Common myeloid progenitor, CD34-positive (primary cell): ENCODE measurements around the gene TMEM237. TPM values are rescaled to one million over a fixed set of nuclear protein-coding genes. Genes with fewer than 3 reads are reported as not detected.

Experiments used
- CTCF ChIA-PET: fragments of 350-600 bp; sonication (Branson Sonifier 250); formaldehyde crosslinking; loops from one replicate; lab custom pipeline; 2021; ENCODE audit warnings: antibody characterized with exemption; lab: Charles Lee
- POLR2A ChIA-PET: fragments of 350-600 bp; sonication (Branson Sonifier 250); formaldehyde crosslinking; loops from one replicate; lab custom pipeline; 2021; ENCODE audit warnings: antibody characterized with exemption; lab: Charles Lee
- DNase-seq, 3 donors: peaks; one replicate each; pipeline versions ENCODE4 v3.0.0 to v3.0.0-alpha.2; 2013
- H3K27ac ChIP-seq, 2 experiments: 1 replicate in 1 of 2; 2 replicates in 1 of 2; pipeline ENCODE4 v1.7.0; 2013; ENCODE audit warnings: inconsistent platforms in 2 of 2, low read length in 2 of 2, mild to moderate bottlenecking in 2 of 2, low read depth in 1 of 2, moderate library complexity in 1 of 2; ENCODE audit not compliant: severe bottlenecking in 2 of 2, insufficient read depth in 1 of 2, poor library complexity in 1 of 2
- H3K27me3 ChIP-seq, 5 experiments: replicated peaks in 2 of 5; 1 replicate in 3 of 5; 2 replicates in 2 of 5; pipeline versions ENCODE4 v1.6.1 to v1.7.0; 2013; ENCODE audit warnings: low read length in 4 of 5, mild to moderate bottlenecking in 2 of 5, moderate library complexity in 2 of 5, inconsistent platforms in 1 of 5; ENCODE audit not compliant: insufficient read depth in 5 of 5, control insufficient read depth in 4 of 5
- H3K36me3 ChIP-seq, 4 experiments: 1 replicate in 2 of 4; 2 replicates in 2 of 4; pipeline versions ENCODE4 v1.6.1 to v1.7.0; 2013; ENCODE audit warnings: low read length in 3 of 4, control low read depth in 1 of 4, mild to moderate bottlenecking in 1 of 4; ENCODE audit not compliant: control insufficient read depth in 4 of 4, insufficient read depth in 4 of 4
- H3K4me1 ChIP-seq, 4 experiments: 1 replicate in 3 of 4; 2 replicates in 1 of 4; pipeline versions ENCODE4 v1.6.1 to v1.7.1; 2013; ENCODE audit warnings: low read length in 3 of 4, mild to moderate bottlenecking in 3 of 4, control low read depth in 1 of 4, inconsistent platforms in 1 of 4, moderate library complexity in 1 of 4; ENCODE audit not compliant: control insufficient read depth in 4 of 4, insufficient read depth in 4 of 4; ENCODE audit errors: control extremely low read depth in 1 of 4
- H3K4me3 ChIP-seq, 7 experiments: 1 replicate in 4 of 7; 2 replicates in 3 of 7; pipeline versions ENCODE4 v1.5.1 to v1.7.0; 2013; ENCODE audit warnings: mild to moderate bottlenecking in 7 of 7, low read length in 6 of 7, moderate library complexity in 6 of 7, inconsistent platforms in 2 of 7, low read depth in 2 of 7, control low read depth in 1 of 7; ENCODE audit not compliant: insufficient read depth in 4 of 7, control insufficient read depth in 1 of 7; ENCODE audit errors: extremely low read depth in 1 of 7
- H3K9me3 ChIP-seq, 5 experiments: 1 replicate in 4 of 5; 2 replicates in 1 of 5; pipeline versions ENCODE4 v1.6.1 to v1.7.1; 2013; ENCODE audit warnings: low read length in 4 of 5, mild to moderate bottlenecking in 2 of 5, inconsistent platforms in 1 of 5, low read depth in 1 of 5, moderate library complexity in 1 of 5; ENCODE audit not compliant: control insufficient read depth in 4 of 5, insufficient read depth in 2 of 5; ENCODE audit errors: control extremely low read depth in 1 of 5
- WGBS: methylation state at CpG from one replicate; pipeline ENCODE4 v1.1.5; 2013; ENCODE audit not compliant: insufficient coverage; 5-methylcytosine and 5-hydroxymethylcytosine counted together
- polyA plus RNA-seq: library from polyadenylated mRNA; unstranded; fragments of 120-200 nt; gene quantifications from one replicate; pipeline ENCODE4 v1.2.1, GENCODE V29; 2013

TMEM237 gene
- polyA plus RNA-seq = 16.4 TPM

GRCh38 chr2:201643216-201643890 is at the start of gene TMEM237:
Gene TMEM237, minus strand, starts transcription at chr2:201643503. Its CDS starts 103 bp downstream, at chr2:201643400.
- Histone ChIP-seq H3K9me3 (no peaks in the 10 kb centered on the region), H3K27ac (peak within 1 kb of the TSS; percentile 75 to 88), H3K4me1 (peaks cover 0 to 17% (median 8%) of the 10 kb centered on the region in 4 experiments), H3K27me3 (no peaks in the 10 kb centered on the region), H3K36me3 (peaks cover 0 to 3% (median 3%) of the 10 kb centered on the region in 4 experiments), H3K4me3 (peak within 1 kb of the TSS; percentile 56 to 96 (median 94))
- peak; percentile 38 to 71 (median 55) for DNase-seq
- ChIA-PET CTCF (no interaction called here), POLR2A (no interaction called here)
- WGBS = 0% methylated on average over 24 of the region's 41 CpGs

- no peak for DNase-seq
- no peaks in the 10 kb centered on the region for H3K4me1 ChIP-seq
- no peak overlapping the region for H3K27ac ChIP-seq
- H3K36me3 ChIP-seq = no peaks in the 10 kb centered on the region
- ChIA-PET CTCF (no interaction called here), POLR2A (no interaction called here)
- H3K4me3 ChIP-seq = no peak overlapping the region
- WGBS = 100% methylated on average over 2 of the region's 3 CpGs
- H3K9me3 ChIP-seq = no peaks in the 10 kb centered on the region
- no peaks in the 10 kb centered on the region for H3K27me3 ChIP-seq
These were observed 41.9 kb upstream of the TMEM237 start for GRCh38 chr2:201685156-201685555.

GRCh38 chr2:201680743-201681142 is 37.4 kb upstream of the TMEM237 start:
- peak in 2 of 3 donors; percentile 3 to 13 for DNase-seq

GRCh38 chr2:201678401-201678800 is 35.1 kb upstream of the TMEM237 start:
- Histone ChIP-seq H3K4me3 (no peak overlapping the region), H3K9me3 (no peaks in the 10 kb centered on the region), H3K4me1 (no peaks in the 10 kb centered on the region), H3K27me3 (no peaks in the 10 kb centered on the region), H3K27ac (no peak overlapping the region), H3K36me3 (no peaks in the 10 kb centered on the region)
- ChIA-PET CTCF (interaction anchor here (1.1 kb wide), 1 partner anchor 12 kb away, joined by 3 read pairs; no protein-coding TSS in a partner anchor), POLR2A (no interaction called here)
- WGBS = 82% methylated on average over 6 of the region's 6 CpGs
- no peak for DNase-seq

More at GRCh38 chr2:201680743-201681142, 37.4 kb upstream of the TMEM237 start:
- no peaks in the 10 kb centered on the region for H3K4me1 ChIP-seq
- ChIA-PET POLR2A (no interaction called here), CTCF (no interaction called here)
- 70% methylated on average over 6 of the region's 9 CpGs for WGBS
- H3K9me3 ChIP-seq = no peaks in the 10 kb centered on the region
- no peaks in the 10 kb centered on the region for H3K36me3 ChIP-seq
- H3K27ac ChIP-seq = no peak overlapping the region
- no peak overlapping the region for H3K4me3 ChIP-seq
- no peaks in the 10 kb centered on the region for H3K27me3 ChIP-seq

DNA sequence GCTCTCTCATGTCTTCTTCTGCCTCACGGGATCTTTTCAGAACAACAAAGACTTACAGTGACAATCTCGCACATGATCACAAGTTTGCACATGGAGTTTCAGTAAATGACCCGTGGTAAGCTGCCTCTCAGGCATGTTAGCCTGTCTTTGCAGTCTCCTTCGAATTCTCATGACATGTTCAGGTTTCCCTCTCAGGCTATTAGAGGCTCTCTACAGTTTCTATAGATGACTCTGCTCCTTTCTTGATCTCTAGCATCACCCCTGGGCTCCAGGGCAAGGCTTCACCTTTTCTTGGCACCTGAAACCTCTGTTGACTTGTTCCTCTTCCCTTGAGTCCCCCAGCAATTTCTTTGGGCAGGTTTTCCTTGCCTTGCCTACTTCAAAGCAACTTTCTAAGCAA is 32.2 kb upstream of the TMEM237 start:
- H3K9me3 ChIP-seq = no peaks in the 10 kb centered on the region
- no peaks in the 10 kb centered on the region for H3K27me3 ChIP-seq
- no peak for DNase-seq
- no peak overlapping the region for H3K4me3 ChIP-seq
- ChIA-PET CTCF (no interaction called here), POLR2A (no interaction called here)
- H3K36me3 ChIP-seq = no peaks in the 10 kb centered on the region
- no peaks in the 10 kb centered on the region for H3K4me1 ChIP-seq
- WGBS = 93% methylated on average over 4 of the region's 4 CpGs
- H3K27ac ChIP-seq = no peak overlapping the region

DNA sequence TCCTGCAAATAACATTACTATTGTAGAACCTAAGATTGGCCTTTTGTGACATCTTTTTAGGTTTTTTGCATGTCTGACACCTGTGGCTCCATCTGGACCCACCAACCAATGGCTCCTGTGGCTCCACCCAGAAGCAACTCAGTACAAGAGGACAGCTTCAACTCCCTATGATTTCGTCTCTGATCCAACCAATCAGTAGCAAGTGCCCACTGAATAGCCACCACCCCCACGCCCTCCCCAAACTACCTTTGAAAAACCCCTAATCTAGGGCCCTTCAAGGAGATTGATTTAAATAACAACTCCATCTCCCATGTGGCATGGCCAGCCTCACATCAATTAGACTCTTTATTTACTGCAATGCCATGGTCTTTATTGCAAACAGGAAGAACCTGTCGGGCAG is 31.5 kb upstream of the TMEM237 start:
- Histone ChIP-seq H3K27ac (no peak overlapping the region), H3K27me3 (no peaks in the 10 kb centered on the region), H3K4me1 (no peaks in the 10 kb centered on the region), H3K4me3 (no peak overlapping the region), H3K36me3 (no peaks in the 10 kb centered on the region), H3K9me3 (no peaks in the 10 kb centered on the region)
- ChIA-PET POLR2A (no interaction called here), CTCF (no interaction called here)
- DNase-seq = no peak
- 96% methylated on average over 3 of the region's 3 CpGs for WGBS

DNA sequence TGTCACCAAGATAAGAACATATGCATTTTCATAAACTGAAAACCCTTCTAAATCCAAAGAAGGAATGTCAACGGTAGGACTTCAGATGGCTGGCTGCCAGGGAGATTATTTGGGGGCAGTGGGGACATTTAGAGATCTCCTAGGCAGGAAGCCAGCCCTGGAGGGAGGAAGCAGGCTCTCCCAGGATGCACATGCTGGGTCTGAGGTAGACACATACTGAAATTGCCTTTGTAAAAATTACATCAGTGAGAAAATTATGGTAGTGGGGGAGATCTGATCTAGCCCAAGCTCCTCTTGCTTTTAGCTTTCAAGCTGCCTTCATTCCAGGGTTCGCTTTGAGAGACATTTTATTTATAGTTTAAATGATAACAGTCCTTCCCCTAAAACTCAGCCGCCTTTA is 31.0 kb upstream of the TMEM237 start:
- CTCF ChIA-PET = no interaction called here
- no peak overlapping the region for H3K27ac ChIP-seq
- WGBS = 0% methylated on average over 1 of the region's 3 CpGs
- H3K36me3 ChIP-seq = no peaks in the 10 kb centered on the region
- no peaks in the 10 kb centered on the region for H3K9me3 ChIP-seq
- DNase-seq = no peak
- H3K4me3 ChIP-seq = no peak overlapping the region
- H3K27me3 ChIP-seq = no peaks in the 10 kb centered on the region
- POLR2A ChIA-PET = no interaction called here
- no peaks in the 10 kb centered on the region for H3K4me1 ChIP-seq
